ENCODE results near the gene TBC1D2. TPM values are rescaled to one million over a fixed set of nuclear protein-coding genes. Genes with fewer than 3 reads are reported as not detected.
A peak's percentile ranks its signal among the peaks of the same experiment; 100 is the strongest.

TBC1D2 gene
- total and polyA plus RNA-seq, 2 of the 13 experiments (the other 11 are each of a cell fraction or from before 2014, with no cell fraction given): 2.0 to 2.8 TPM

DNA sequence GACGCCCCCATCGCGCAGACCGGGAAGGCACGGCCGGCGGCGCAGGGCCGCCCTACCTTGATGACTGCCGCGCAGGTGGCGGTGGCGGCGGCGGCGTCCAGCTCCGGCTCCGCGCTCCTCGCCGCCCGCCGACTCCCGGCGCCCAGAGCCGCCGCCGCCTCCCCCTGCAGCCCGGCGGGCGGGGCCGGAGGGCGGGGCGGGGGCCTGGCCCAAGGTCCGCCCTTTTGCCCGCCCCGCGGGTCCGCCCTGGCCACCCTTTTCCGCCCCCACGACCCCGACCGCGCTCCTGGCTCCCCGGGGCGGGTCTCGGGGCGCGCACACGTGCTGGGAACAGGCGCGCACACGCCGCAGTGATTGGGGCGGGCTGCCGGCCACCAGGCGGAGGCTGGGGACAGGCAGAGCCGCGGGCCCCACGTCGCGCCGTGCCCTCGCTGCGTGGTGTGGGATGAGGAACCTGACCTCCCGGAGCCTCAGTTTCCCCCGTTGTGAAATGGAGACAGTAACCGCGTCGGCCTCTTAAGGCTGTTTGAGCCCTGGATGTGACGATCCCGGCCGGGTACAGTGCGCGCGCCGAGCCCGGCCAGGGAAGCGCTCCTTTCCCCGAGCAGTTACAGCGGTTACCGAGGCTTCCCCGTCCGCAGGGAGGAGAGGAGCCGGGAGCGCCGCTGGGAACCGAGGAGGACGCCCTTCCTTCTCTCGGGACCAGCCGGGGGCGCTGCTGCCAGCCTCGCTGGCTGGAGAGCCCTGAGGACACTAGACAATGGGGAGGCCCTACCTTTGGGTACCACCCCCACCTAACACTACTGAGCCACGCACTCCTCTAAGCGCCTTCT, 62.7 kb downstream of the TBC1D2 start, which contains the start of gene CORO2A (continued):
- no peak for TF ChIP-seq ZKSCAN5 (CRISPR knock-in tag; IDR thresholded peaks at IDR 0.05)
- TF ChIP-seq CBX5 (CRISPR knock-in tag; IDR thresholded peaks at IDR 0.05; ENCODE audit: borderline replicate concordance): no peak
- TF ChIP-seq, protein P1, sequence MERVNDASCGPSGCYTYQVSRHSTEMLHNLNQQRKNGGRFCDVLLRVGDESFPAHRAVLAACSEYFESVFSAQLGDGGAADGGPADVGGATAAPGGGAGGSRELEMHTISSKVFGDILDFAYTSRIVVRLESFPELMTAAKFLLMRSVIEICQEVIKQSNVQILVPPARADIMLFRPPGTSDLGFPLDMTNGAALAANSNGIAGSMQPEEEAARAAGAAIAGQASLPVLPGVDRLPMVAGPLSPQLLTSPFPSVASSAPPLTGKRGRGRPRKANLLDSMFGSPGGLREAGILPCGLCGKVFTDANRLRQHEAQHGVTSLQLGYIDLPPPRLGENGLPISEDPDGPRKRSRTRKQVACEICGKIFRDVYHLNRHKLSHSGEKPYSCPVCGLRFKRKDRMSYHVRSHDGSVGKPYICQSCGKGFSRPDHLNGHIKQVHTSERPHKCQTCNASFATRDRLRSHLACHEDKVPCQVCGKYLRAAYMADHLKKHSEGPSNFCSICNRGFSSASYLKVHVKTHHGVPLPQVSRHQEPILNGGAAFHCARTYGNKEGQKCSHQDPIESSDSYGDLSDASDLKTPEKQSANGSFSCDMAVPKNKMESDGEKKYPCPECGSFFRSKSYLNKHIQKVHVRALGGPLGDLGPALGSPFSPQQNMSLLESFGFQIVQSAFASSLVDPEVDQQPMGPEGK (CRISPR knock-in tag; IDR thresholded peaks at IDR 0.05): peak; percentile 80
- TF ChIP-seq PRPF4 (IDR thresholded peaks at IDR 0.05; ENCODE audit: low read depth, low read length, poor library complexity, severe bottlenecking): no peak
- 0 out of 2 replicates have a peak, but pooled peaks have one; percentile 26 for TF ChIP-seq HMGXB3 (CRISPR knock-in tag; IDR thresholded peaks at IDR 0.05; ENCODE audit: borderline replicate concordance)
- peak; percentile 65; the same call in 1 of the 2 replicates for TF ChIP-seq HES4 (CRISPR knock-in tag; IDR thresholded peaks at IDR 0.05; ENCODE audit: borderline replicate concordance)
- TF ChIP-seq, protein P2, sequence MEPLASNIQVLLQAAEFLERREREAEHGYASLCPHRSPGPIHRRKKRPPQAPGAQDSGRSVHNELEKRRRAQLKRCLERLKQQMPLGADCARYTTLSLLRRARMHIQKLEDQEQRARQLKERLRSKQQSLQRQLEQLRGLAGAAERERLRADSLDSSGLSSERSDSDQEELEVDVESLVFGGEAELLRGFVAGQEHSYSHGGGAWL (CRISPR knock-in tag; IDR thresholded peaks at IDR 0.05): peak; percentile 86
- peak; percentile 29; the same call in 1 of the 2 replicates for TF ChIP-seq PHF20 (CRISPR knock-in tag; IDR thresholded peaks at IDR 0.05)
- 0 out of 2 replicates have a peak, but pooled peaks have one; percentile 45 for TF ChIP-seq ZNF264 (CRISPR knock-in tag; IDR thresholded peaks at IDR 0.05)
- TF ChIP-seq GABPB1 (CRISPR knock-in tag; IDR thresholded peaks at IDR 0.05): no peak; the same call in 1 of the 2 replicates
- TF ChIP-seq THRA (CRISPR knock-in tag; IDR thresholded peaks at IDR 0.05; ENCODE audit: borderline replicate concordance): 0 out of 2 replicates have a peak, but pooled peaks have one; percentile 38
- TF ChIP-seq KLF11 (CRISPR knock-in tag; IDR thresholded peaks at IDR 0.05): no peak
- TF ChIP-seq ZNF850 (CRISPR knock-in tag; conservative IDR thresholded peaks at IDR 0.05): no peak
- TF ChIP-seq, protein P3, sequence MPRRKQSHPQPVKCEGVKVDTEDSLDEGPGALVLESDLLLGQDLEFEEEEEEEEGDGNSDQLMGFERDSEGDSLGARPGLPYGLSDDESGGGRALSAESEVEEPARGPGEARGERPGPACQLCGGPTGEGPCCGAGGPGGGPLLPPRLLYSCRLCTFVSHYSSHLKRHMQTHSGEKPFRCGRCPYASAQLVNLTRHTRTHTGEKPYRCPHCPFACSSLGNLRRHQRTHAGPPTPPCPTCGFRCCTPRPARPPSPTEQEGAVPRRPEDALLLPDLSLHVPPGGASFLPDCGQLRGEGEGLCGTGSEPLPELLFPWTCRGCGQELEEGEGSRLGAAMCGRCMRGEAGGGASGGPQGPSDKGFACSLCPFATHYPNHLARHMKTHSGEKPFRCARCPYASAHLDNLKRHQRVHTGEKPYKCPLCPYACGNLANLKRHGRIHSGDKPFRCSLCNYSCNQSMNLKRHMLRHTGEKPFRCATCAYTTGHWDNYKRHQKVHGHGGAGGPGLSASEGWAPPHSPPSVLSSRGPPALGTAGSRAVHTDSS (CRISPR knock-in tag; conservative IDR thresholded peaks at IDR 0.05): 0 out of 2 replicates have a peak, but pooled peaks have one; percentile 9
- TF ChIP-seq ZNF547 (CRISPR knock-in tag; IDR thresholded peaks at IDR 0.05): 0 out of 2 replicates have a peak, but pooled peaks have one; percentile 28
- peak; percentile 71; the same call in 1 of the 2 replicates for TF ChIP-seq PHF8 (CRISPR knock-in tag; IDR thresholded peaks at IDR 0.05)

Data from HepG2 (cell line).